RPMI7951 (cell line): ENCODE data around the gene SPEM3. TPM values are rescaled to one million over a fixed set of nuclear protein-coding genes. Genes with fewer than 3 reads are reported as not detected.
"Not testable (repeated sequence)": the region's sequence is repeated elsewhere in the genome, so short reads cannot be mapped to it uniquely, and the experiment has no call there.

ENCODE experiments used
- DNase-seq: peaks from one replicate; pipeline ENCODE4 v3.0.0-alpha.2; 2012; ENCODE audit warnings: low read depth
- total RNA-seq: library from RNA; depleted of rRNA; stranded (reverse); fragments of >200 nt; shearing (Covaris generic); gene quantifications from 2 replicates; pipeline ENCODE4 v1.2.3, GENCODE V29; 2014

Gene SPEM3
- total RNA-seq, 1 experiment from 2014 or later, result not detected

- DNase-seq, result no peak
These were observed 13.5 kb downstream of the SPEM3 start for GRCh38 chr17:7442142-7442541.

- no peak for DNase-seq
These were observed 15.1 kb downstream of the SPEM3 start for GRCh38 chr17:7443499-7444485.

- peak; percentile 61 for DNase-seq
These were observed 16.3 kb downstream of the SPEM3 start, which contains the start of gene CHRNB1 for GRCh38 chr17:7444682-7445618. Gene CHRNB1, plus strand, starts transcription at chr17:7445061. Its CDS starts 67 bp downstream, at chr17:7445128.

- no peak for DNase-seq
These were observed 16.9 kb downstream of the SPEM3 start for GRCh38 chr17:7445619-7445968.

- no peak for DNase-seq
These were observed 19.8 kb downstream of the SPEM3 start for GRCh38 chr17:7448461-7448860.

- no peak for DNase-seq
These were observed 31.4 kb downstream of the SPEM3 start for GRCh38 chr17:7459961-7460545.

- no peak for DNase-seq
These were observed 32.4 kb downstream of the SPEM3 start for GRCh38 chr17:7460850-7461660.

- DNase-seq, result no peak
These were observed 34.1 kb downstream of the SPEM3 start for GRCh38 chr17:7462474-7463371.

- no peak for DNase-seq
These were observed 34.8 kb downstream of the SPEM3 start for GRCh38 chr17:7463372-7463846.

GRCh38 chr17:7464081-7464480 lies 35.4 kb downstream of the SPEM3 start:
- no peak for DNase-seq

GRCh38 chr17:7465597-7466275 lies 37.1 kb downstream of the SPEM3 start:
- no peak for DNase-seq

GRCh38 chr17:7466318-7466638 lies 37.6 kb downstream of the SPEM3 start:
- DNase-seq, result no peak

- peak; percentile 67 for DNase-seq
These were observed 38.1 kb downstream of the SPEM3 start for GRCh38 chr17:7466639-7467341.

- DNase-seq, result no peak
These were observed 38.8 kb downstream of the SPEM3 start for GRCh38 chr17:7467498-7467897.

GRCh38 chr17:7468290-7468689 lies 39.6 kb downstream of the SPEM3 start:
- no peak for DNase-seq

- no peak for DNase-seq
These were observed 40.2 kb downstream of the SPEM3 start for GRCh38 chr17:7468804-7469389.

- DNase-seq, result not testable (repeated sequence)
These were observed 41.2 kb downstream of the SPEM3 start for GRCh38 chr17:7469843-7470242.

- not testable (repeated sequence) for DNase-seq
These were observed 41.9 kb downstream of the SPEM3 start for GRCh38 chr17:7470457-7470973.
